Stimulated activated CD8-positive, alpha-beta memory T cell treated with anti-CD3 and anti-CD28 coated beads, Interleukin-4, amount 100 ng/mL, for 24 hours (primary cell): ENCODE measurements around the gene SEZ6.

Experiments used
- DNase-seq: peaks from one replicate; pipeline ENCODE4 v3.0.0-alpha.2; 2020; ENCODE audit warnings: low read depth

SEZ6 gene

GRCh38 chr17:29005936-29006511 is at the start of gene SEZ6:
TSS of gene SEZ6 (minus strand) at chr17:29006033. CDS start at chr17:29005869, 164 bp downstream.
- peak; percentile 54 for DNase-seq

GRCh38 chr17:29054835-29055234 is 49.0 kb upstream of the SEZ6 start:
- DNase-seq = no peak

- no peak for DNase-seq
These were observed 45.9 kb upstream of the SEZ6 start for GRCh38 chr17:29051731-29052130.

- DNase-seq = no peak
These were observed 45.4 kb upstream of the SEZ6 start for GRCh38 chr17:29051194-29051593.

GRCh38 chr17:29050176-29050575 is 44.3 kb upstream of the SEZ6 start:
- no peak for DNase-seq

GRCh38 chr17:29049541-29050145 is 43.8 kb upstream of the SEZ6 start:
- no peak for DNase-seq

GRCh38 chr17:29048440-29049368 is 42.9 kb upstream of the SEZ6 start:
- DNase-seq = no peak

GRCh38 chr17:29046473-29046839 is 40.6 kb upstream of the SEZ6 start:
- DNase-seq = no peak

- DNase-seq = no peak
These were observed 40.1 kb upstream of the SEZ6 start for GRCh38 chr17:29045734-29046472.

- DNase-seq = no peak
These were observed 39.2 kb upstream of the SEZ6 start for GRCh38 chr17:29045026-29045425.

- no peak for DNase-seq
These were observed 37.8 kb upstream of the SEZ6 start for GRCh38 chr17:29043539-29044145.

- DNase-seq = no peak
These were observed 37.1 kb upstream of the SEZ6 start, which contains the start of gene PIPOX for GRCh38 chr17:29042679-29043538. TSS of gene PIPOX (plus strand) at chr17:29043141. CDS start at chr17:29043226, 85 bp downstream.

GRCh38 chr17:29042026-29042678 is 36.3 kb upstream of the SEZ6 start:
- no peak for DNase-seq

- no peak for DNase-seq
These were observed 35.7 kb upstream of the SEZ6 start for GRCh38 chr17:29041571-29041970.

- no peak for DNase-seq
These were observed 35.3 kb upstream of the SEZ6 start for GRCh38 chr17:29041091-29041490.

- no peak for DNase-seq
These were observed 34.1 kb upstream of the SEZ6 start for GRCh38 chr17:29039764-29040598.

GRCh38 chr17:29038085-29038795 is 32.4 kb upstream of the SEZ6 start:
- DNase-seq = no peak

GRCh38 chr17:29037739-29038084 is 31.9 kb upstream of the SEZ6 start:
- no peak for DNase-seq

- DNase-seq = no peak
These were observed 30.8 kb upstream of the SEZ6 start for GRCh38 chr17:29036584-29036983.
